ENCODE measurements around the gene SYVN1. TPM values are rescaled to one million over a fixed set of nuclear protein-coding genes. Genes with fewer than 3 reads are reported as not detected.

The SYVN1 gene
- total RNA-seq, 1 experiment from 2014 or later, result 51.5 TPM

- no peaks in the 10 kb centered on the region for H4K20me1 ChIP-seq (ENCODE audit: insufficient read depth)
- H3K27ac ChIP-seq, result no peak overlapping the region
- intact Hi-C loops (cut with micrococcal nuclease; ENCODE audit: unreplicated experiment), result no loop called here
- H3K4me2 ChIP-seq, result no peak overlapping the region
- CTCF ChIA-PET, result interaction anchor here (0.6 kb wide), 1 partner anchor 26 kb away, joined by 5 read pairs; no protein-coding TSS in a partner anchor
- no peaks in the 10 kb centered on the region for H3K4me1 ChIP-seq (replicated peaks; ENCODE audit: insufficient read depth)
- H3K27me3 ChIP-seq (ENCODE audit: insufficient read depth, low read depth), result no peaks in the 10 kb centered on the region
- H3K9me3 ChIP-seq (ENCODE audit: insufficient read depth, low read depth), result no peaks in the 10 kb centered on the region
- no peak overlapping the region for H3K4me3 ChIP-seq
- peaks cover 23% of the 10 kb centered on the region; the same call in 1 of the 2 replicates for H3F3A ChIP-seq (ENCODE audit: insufficient read depth, low read depth)
- H3K79me2 ChIP-seq (ENCODE audit: low read depth), result no peaks in the 10 kb centered on the region
- H2AFZ ChIP-seq, result no peak overlapping the region
- H3K36me3 ChIP-seq (ENCODE audit: low read depth), result no peaks in the 10 kb centered on the region
- POLR2A ChIA-PET (ENCODE audit: unreplicated experiment), result no interaction called here
- TF ChIP-seq, protein P1, sequence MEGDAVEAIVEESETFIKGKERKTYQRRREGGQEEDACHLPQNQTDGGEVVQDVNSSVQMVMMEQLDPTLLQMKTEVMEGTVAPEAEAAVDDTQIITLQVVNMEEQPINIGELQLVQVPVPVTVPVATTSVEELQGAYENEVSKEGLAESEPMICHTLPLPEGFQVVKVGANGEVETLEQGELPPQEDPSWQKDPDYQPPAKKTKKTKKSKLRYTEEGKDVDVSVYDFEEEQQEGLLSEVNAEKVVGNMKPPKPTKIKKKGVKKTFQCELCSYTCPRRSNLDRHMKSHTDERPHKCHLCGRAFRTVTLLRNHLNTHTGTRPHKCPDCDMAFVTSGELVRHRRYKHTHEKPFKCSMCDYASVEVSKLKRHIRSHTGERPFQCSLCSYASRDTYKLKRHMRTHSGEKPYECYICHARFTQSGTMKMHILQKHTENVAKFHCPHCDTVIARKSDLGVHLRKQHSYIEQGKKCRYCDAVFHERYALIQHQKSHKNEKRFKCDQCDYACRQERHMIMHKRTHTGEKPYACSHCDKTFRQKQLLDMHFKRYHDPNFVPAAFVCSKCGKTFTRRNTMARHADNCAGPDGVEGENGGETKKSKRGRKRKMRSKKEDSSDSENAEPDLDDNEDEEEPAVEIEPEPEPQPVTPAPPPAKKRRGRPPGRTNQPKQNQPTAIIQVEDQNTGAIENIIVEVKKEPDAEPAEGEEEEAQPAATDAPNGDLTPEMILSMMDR (conservative IDR thresholded peaks at IDR 0.05), result no peak
- TF ChIP-seq EZH2 (IDR thresholded peaks at IDR 0.05; ENCODE audit: low read depth), result no peak
- no TSS peak for BruUV-seq (replicated peaks)
- no peak for DNase-seq
- H3K9me2 ChIP-seq (ENCODE audit: insufficient read depth), result no peaks in the 10 kb centered on the region
Observed at GRCh38 chr11:65166893-65167292, 32.6 kb upstream of the SYVN1 start.

DNA sequence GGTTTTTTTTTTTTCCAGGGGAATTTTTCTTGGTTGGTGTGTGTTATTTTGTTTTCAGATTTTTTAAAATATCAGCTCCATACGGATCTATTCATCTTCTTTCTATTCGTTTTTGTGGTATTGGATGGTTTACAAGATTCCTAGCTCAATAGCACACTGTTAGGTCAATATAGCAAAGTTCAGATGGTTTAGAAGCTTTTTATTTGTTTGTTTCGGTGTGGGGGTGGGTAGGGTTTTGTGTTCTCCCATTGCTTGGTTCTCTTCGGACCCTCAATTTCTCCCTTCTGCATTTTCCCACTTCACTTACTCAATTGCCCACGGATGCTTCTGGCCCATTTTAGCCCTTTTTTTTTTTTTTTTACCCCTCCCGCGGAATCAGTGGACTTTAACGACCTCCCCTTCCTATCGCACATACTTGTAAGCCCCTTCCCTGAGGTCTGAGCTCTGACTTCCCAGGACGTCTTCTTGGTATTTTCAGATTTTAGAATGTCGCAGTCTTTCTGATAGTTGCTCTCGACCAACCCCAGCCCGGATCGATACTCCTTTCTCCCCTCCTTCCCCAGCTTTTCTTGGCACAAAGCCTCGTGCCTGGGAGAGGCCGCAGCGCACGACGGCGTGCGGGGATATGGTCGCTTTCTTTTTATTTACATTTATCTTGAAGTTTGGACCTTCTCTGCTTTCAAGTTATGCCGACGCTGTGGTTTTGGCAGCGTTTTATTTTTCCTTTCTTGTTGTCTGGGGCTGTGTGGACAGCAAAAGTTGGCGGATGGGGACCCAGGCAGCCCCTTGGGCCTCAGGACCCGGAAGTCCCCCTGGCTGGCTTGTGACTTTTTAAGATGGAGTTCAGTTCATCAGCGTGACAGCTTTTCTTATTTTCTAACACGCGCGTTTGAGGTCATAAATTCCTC, 31.3 kb upstream of the SYVN1 start:
- Histone ChIP-seq H4K20me1 (ENCODE audit: insufficient read depth) (no peaks in the 10 kb centered on the region), H3K4me3 (no peak overlapping the region), H3K27ac (no peak overlapping the region), H3K36me3 (ENCODE audit: low read depth) (no peaks in the 10 kb centered on the region), H3K4me1 (replicated peaks; ENCODE audit: insufficient read depth) (no peaks in the 10 kb centered on the region), H2AFZ (no peak overlapping the region), H3K79me2 (ENCODE audit: low read depth) (no peaks in the 10 kb centered on the region), H3K27me3 (ENCODE audit: insufficient read depth, low read depth) (no peaks in the 10 kb centered on the region), H3F3A (ENCODE audit: insufficient read depth, low read depth) (peaks cover 19% of the 10 kb centered on the region; the same call in 1 of the 2 replicates), H3K9me2 (ENCODE audit: insufficient read depth) (no peaks in the 10 kb centered on the region), H3K9me3 (ENCODE audit: insufficient read depth, low read depth) (no peaks in the 10 kb centered on the region), H3K4me2 (no peak overlapping the region)
- TF ChIP-seq, protein P1 (conservative IDR thresholded peaks at IDR 0.05), result no peak
- TF ChIP-seq EZH2 (IDR thresholded peaks at IDR 0.05; ENCODE audit: low read depth), result no peak
- intact Hi-C loops (cut with micrococcal nuclease; ENCODE audit: unreplicated experiment), result no loop called here
- CTCF ChIA-PET, result interaction anchor here (0.6 to 0.7 kb wide), 2 partner anchors 13 to 361 kb away, joined by 6 to 10 read pairs; no protein-coding TSS in a partner anchor
- BruUV-seq (replicated peaks), result no TSS peak
- POLR2A ChIA-PET (ENCODE audit: unreplicated experiment), result interaction anchor here (0.6 kb wide), 1 partner anchor 30 kb away, joined by 6 read pairs; no protein-coding TSS in a partner anchor
- DNase-seq, result no peak

DNA sequence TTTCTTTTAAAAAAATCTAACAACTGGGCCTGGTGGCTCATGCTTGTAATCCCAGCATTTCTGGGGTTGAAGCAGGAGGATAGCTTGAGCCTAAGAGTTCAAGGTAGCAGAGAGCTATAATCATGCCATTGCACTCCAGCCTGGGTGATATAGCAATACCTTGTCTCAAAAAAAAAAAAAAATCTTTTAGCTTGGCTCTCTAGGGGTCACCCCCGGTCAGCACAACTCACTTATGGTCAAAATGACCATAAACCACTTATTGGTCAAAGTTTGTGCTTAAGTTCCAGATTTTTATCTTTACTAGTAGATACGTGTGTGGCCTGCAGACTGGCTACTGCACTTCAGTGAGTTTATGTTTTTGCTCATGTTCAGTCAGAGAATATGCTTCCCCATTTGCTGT, 29.4 kb upstream of the SYVN1 start:
- Histone ChIP-seq H3K4me1 (replicated peaks; ENCODE audit: insufficient read depth) (no peaks in the 10 kb centered on the region), H3K4me3 (no peak overlapping the region), H3F3A (ENCODE audit: insufficient read depth, low read depth) (peaks cover 11% of the 10 kb centered on the region; the same call in 1 of the 2 replicates), H3K27ac (no peak overlapping the region), H3K79me2 (ENCODE audit: low read depth) (no peaks in the 10 kb centered on the region), H3K27me3 (ENCODE audit: insufficient read depth, low read depth) (no peaks in the 10 kb centered on the region), H3K36me3 (ENCODE audit: low read depth) (no peaks in the 10 kb centered on the region), H2AFZ (no peak overlapping the region), H4K20me1 (ENCODE audit: insufficient read depth) (no peaks in the 10 kb centered on the region), H3K9me3 (ENCODE audit: insufficient read depth, low read depth) (no peaks in the 10 kb centered on the region), H3K4me2 (no peak overlapping the region), H3K9me2 (ENCODE audit: insufficient read depth) (no peaks in the 10 kb centered on the region)
- ChIA-PET CTCF (interaction anchor here (0.6 kb wide), 1 partner anchor 46 kb away, joined by 4 read pairs; the partner anchor contains the start of gene ZNHIT2), POLR2A (ENCODE audit: unreplicated experiment) (interaction anchor here (0.6 kb wide), 1 partner anchor 354 kb away, joined by 3 read pairs; no protein-coding TSS in a partner anchor)
- intact Hi-C loops (cut with micrococcal nuclease; ENCODE audit: unreplicated experiment), result no loop called here
- no peak for TF ChIP-seq EZH2 (IDR thresholded peaks at IDR 0.05; ENCODE audit: low read depth)
- TF ChIP-seq, protein P1 (conservative IDR thresholded peaks at IDR 0.05), result no peak
- no peak for DNase-seq
- BruUV-seq (replicated peaks), result no TSS peak
